ENCODE results near the gene CYB5RL.

DNA sequence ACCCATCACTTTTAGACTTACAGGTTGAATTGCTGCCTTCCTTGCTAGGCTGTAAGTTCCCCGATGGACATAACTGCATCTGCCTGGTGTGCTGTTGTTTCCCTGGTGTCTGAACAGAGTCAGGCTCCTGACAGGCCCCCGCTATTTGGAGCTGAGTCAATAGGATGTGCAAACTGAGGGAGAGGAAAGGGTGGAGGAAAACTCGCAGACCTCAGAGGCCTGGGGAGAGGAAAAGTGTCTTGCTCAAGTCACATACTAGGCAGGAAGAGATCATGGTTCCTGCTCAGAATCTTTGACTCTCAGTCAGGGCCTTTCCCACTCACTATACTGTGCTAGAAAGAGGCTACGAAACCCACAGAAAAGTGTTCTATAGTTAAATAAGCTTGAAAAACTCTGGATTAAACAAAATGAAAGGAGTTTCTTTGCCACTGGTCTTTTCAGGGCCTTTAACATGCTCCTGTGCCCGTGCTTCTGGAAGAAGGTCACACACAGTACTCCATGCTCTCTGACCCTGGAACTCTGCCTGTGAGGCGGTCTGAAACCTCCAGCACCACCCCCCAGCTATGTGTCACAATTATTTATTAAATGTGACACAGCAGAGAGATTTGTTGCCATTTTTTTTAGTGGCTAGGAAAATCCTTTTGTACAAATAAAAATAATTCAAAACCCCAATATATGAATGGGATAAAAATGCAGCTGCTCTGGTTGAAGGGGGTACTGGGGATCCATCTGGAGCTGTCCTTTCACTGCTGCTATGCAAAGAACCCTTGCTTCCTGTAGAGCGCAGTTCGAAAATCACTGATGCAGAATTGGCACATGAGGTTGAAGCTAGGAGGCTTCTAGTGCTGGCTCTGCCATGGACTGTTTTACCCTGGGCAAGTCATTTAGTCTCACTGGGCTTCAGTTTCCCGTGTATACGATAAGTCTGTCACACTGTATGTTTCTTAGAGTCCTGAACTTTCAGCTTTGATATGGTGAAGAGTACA lies 26.9 kb downstream of the CYB5RL start:
- TF ChIP-seq, protein P1, sequence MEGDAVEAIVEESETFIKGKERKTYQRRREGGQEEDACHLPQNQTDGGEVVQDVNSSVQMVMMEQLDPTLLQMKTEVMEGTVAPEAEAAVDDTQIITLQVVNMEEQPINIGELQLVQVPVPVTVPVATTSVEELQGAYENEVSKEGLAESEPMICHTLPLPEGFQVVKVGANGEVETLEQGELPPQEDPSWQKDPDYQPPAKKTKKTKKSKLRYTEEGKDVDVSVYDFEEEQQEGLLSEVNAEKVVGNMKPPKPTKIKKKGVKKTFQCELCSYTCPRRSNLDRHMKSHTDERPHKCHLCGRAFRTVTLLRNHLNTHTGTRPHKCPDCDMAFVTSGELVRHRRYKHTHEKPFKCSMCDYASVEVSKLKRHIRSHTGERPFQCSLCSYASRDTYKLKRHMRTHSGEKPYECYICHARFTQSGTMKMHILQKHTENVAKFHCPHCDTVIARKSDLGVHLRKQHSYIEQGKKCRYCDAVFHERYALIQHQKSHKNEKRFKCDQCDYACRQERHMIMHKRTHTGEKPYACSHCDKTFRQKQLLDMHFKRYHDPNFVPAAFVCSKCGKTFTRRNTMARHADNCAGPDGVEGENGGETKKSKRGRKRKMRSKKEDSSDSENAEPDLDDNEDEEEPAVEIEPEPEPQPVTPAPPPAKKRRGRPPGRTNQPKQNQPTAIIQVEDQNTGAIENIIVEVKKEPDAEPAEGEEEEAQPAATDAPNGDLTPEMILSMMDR (IDR thresholded peaks at IDR 0.05), result no peak
- no peak for TF ChIP-seq POLR2A (IDR thresholded peaks at IDR 0.05)

All from thyroid gland (tissue), 4 donors.